SK-N-SH treated with all-trans-retinoic acid at 6 μM for 48 hours (cell line): Measurements from ENCODE around the gene SPECC1.

ENCODE experiments used
- ARNTL ChIP-seq: fragments of 450-650 bp; formaldehyde crosslinking; IDR thresholded peaks from 2 replicates; pipeline ENCODE4 v1.5.0; 2020; ENCODE audit warnings: low read depth, mild to moderate bottlenecking, moderate library complexity, borderline replicate concordance
- CREB5 ChIP-seq: fragments of 250-450 bp; sonication (Bioruptor Pico); IDR thresholded peaks from 2 replicates; pipeline ENCODE4 v1.5.1; 2020; ENCODE audit warnings: low read depth, mild to moderate bottlenecking, moderate library complexity
- ISL1 ChIP-seq: fragments of 250-450 bp; sonication (Bioruptor Pico); IDR thresholded peaks from 2 replicates; pipeline ENCODE4 v2.1.2; 2022; ENCODE audit warnings: mild to moderate bottlenecking, moderate library complexity
- PATZ1 ChIP-seq: fragments of 250-450 bp; sonication (Bioruptor Pico); IDR thresholded peaks from 2 replicates; pipeline ENCODE4 v1.8.0; 2020; ENCODE audit warnings: mild to moderate bottlenecking, moderate library complexity, borderline replicate concordance
- POU6F1 ChIP-seq: fragments of 250-450 bp; sonication (Bioruptor Pico); IDR thresholded peaks from 2 replicates; pipeline ENCODE4 v1.8.0; 2021; ENCODE audit warnings: low read depth, mild to moderate bottlenecking, moderate library complexity, borderline replicate concordance
- SNAI2 ChIP-seq: fragments of 250-450 bp; sonication (Bioruptor Pico); IDR thresholded peaks from 2 replicates; pipeline ENCODE4 v1.5.0; 2020; ENCODE audit warnings: mild to moderate bottlenecking, moderate library complexity
- TSHZ2 ChIP-seq: fragments of 250-450 bp; sonication (Bioruptor Pico); IDR thresholded peaks from 2 replicates; pipeline ENCODE4 v1.5.0; 2020; ENCODE audit warnings: mild to moderate bottlenecking, moderate library complexity
- ZC3H10 ChIP-seq: fragments of 250-450 bp; sonication (Bioruptor Pico); IDR thresholded peaks from 2 replicates; pipeline ENCODE4 v1.5.1; 2021; ENCODE audit warnings: mild to moderate bottlenecking, moderate library complexity
- ZFP30 ChIP-seq: fragments of 450-650 bp; formaldehyde crosslinking; IDR thresholded peaks from 2 replicates; pipeline ENCODE4 v1.5.0; 2022; ENCODE audit warnings: mild to moderate bottlenecking, moderate library complexity
- ZNF565 ChIP-seq: fragments of 450-650 bp; formaldehyde crosslinking; conservative IDR thresholded peaks from 2 replicates; pipeline ENCODE4 v1.5.0; 2020; ENCODE audit warnings: low read depth, mild to moderate bottlenecking, moderate library complexity
- ZNF70 ChIP-seq: fragments of 450-650 bp; formaldehyde crosslinking; IDR thresholded peaks from 2 replicates; pipeline ENCODE4 v1.5.0; 2020; ENCODE audit warnings: mild to moderate bottlenecking, moderate library complexity

GRCh38 chr17:20153231-20153630 lies 144.1 kb downstream of the SPECC1 start:
- TF ChIP-seq ARNTL (no peak), CREB5 (no peak), ZFP30 (CRISPR knock-in tag) (no peak), POU6F1 (CRISPR knock-in tag) (no peak), ZC3H10 (CRISPR knock-in tag) (no peak), ZNF565 (CRISPR knock-in tag) (no peak), SNAI2 (no peak), ZNF70 (CRISPR knock-in tag) (no peak), PATZ1 (CRISPR knock-in tag) (no peak), TSHZ2 (CRISPR knock-in tag) (no peak), ISL1 (CRISPR knock-in tag) (no peak)
